H9 (cell line): ENCODE data around the gene SDK1. TPM values are rescaled to one million over a fixed set of nuclear protein-coding genes. Genes with fewer than 3 reads are reported as not detected.
"Not testable (repeated sequence)": the region's sequence is repeated elsewhere in the genome, so short reads cannot be mapped to it uniquely, and the experiment has no call there.

Source experiments
- DNase-seq: peaks from one replicate; pipeline ENCODE4 v3.0.0-alpha.2; 2017
- H2AFZ ChIP-seq: one replicate; pipeline ENCODE4 v1.6.1; 2013; ENCODE audit warnings: mild to moderate bottlenecking, low read length, control low read depth, moderate library complexity
- H2AK5ac ChIP-seq: 2 replicates; pipeline ENCODE4 v1.6.1; 2013; ENCODE audit warnings: low read length, control low read depth, mixed read lengths; ENCODE audit not compliant: insufficient read length
- H2BK120ac ChIP-seq: one replicate; pipeline ENCODE4 v1.6.1; 2013; ENCODE audit warnings: low read depth, mild to moderate bottlenecking, low read length, control low read depth, inconsistent platforms; ENCODE audit not compliant: poor library complexity, severe bottlenecking
- H2BK12ac ChIP-seq: 2 replicates; pipeline ENCODE4 v1.6.1; 2013; ENCODE audit warnings: low read length, control low read depth, mixed read lengths, low read depth; ENCODE audit not compliant: insufficient read length
- H2BK15ac ChIP-seq: 2 replicates; pipeline ENCODE4 v1.6.1; 2013; ENCODE audit warnings: low read depth, low read length, control low read depth
- H2BK20ac ChIP-seq: one replicate; pipeline ENCODE4 v1.6.1; 2013; ENCODE audit warnings: low read depth, mild to moderate bottlenecking, low read length, control low read depth, inconsistent platforms; ENCODE audit not compliant: poor library complexity, severe bottlenecking
- H2BK5ac ChIP-seq: 2 replicates; pipeline ENCODE4 v1.6.1; 2013; ENCODE audit warnings: low read length, control low read depth, mixed read lengths; ENCODE audit not compliant: insufficient read length
- H3K14ac ChIP-seq: 2 replicates; pipeline ENCODE4 v1.6.1; 2013; ENCODE audit warnings: low read length, control low read depth; ENCODE audit not compliant: insufficient read depth
- H3K18ac ChIP-seq: 2 replicates; pipeline ENCODE4 v1.6.1; 2013; ENCODE audit warnings: low read depth, mild to moderate bottlenecking, mixed read lengths, low read length, control low read depth; ENCODE audit not compliant: insufficient read length
- H3K23ac ChIP-seq: 2 replicates; pipeline ENCODE4 v1.6.1; 2013; ENCODE audit warnings: low read length, control low read depth, mixed read lengths, low read depth; ENCODE audit not compliant: insufficient read length
- H3K23me2 ChIP-seq: 2 replicates; pipeline ENCODE4 v1.6.1; 2013; ENCODE audit warnings: low read depth, mild to moderate bottlenecking, mixed read lengths, low read length, control low read depth; ENCODE audit not compliant: insufficient read length, poor library complexity, severe bottlenecking
- H3K27ac ChIP-seq: 2 replicates; pipeline ENCODE4 v1.5.1; 2013; ENCODE audit warnings: low read length, control low read depth, mixed read lengths, low read depth; ENCODE audit not compliant: insufficient read length
- H3K27me3 ChIP-seq: 2 replicates; pipeline ENCODE4 v1.6.1; 2013; ENCODE audit warnings: low read length, control low read depth, inconsistent platforms; ENCODE audit not compliant: insufficient read depth
- H3K4ac ChIP-seq: 2 replicates; pipeline ENCODE4 v1.6.1; 2013; ENCODE audit warnings: low read depth, mild to moderate bottlenecking, control low read depth, inconsistent platforms, low read length, moderate library complexity
- H3K4me1 ChIP-seq: 2 replicates; pipeline ENCODE4 v1.6.1; 2013; ENCODE audit warnings: low read length, control low read depth, inconsistent platforms; ENCODE audit not compliant: insufficient read depth
- H3K4me2 ChIP-seq: 2 replicates; pipeline ENCODE4 v1.6.1; 2013; ENCODE audit warnings: low read length, control low read depth, mixed read lengths; ENCODE audit not compliant: insufficient read length, insufficient read depth
- H3K56ac ChIP-seq: 2 replicates; pipeline ENCODE4 v1.6.1; 2013; ENCODE audit warnings: low read depth, mild to moderate bottlenecking, mixed read lengths, low read length, control low read depth; ENCODE audit not compliant: insufficient read length
- H3K79me1 ChIP-seq: 2 replicates; pipeline ENCODE4 v1.6.1; 2013; ENCODE audit warnings: low read depth, mild to moderate bottlenecking, moderate library complexity, low read length, control low read depth, inconsistent platforms; ENCODE audit not compliant: insufficient read depth, poor library complexity, severe bottlenecking
- H3K79me2 ChIP-seq: 2 replicates; pipeline ENCODE4 v1.6.1; 2013; ENCODE audit warnings: low read length, control low read depth, inconsistent platforms; ENCODE audit not compliant: insufficient read depth
- H3K9ac ChIP-seq: 2 replicates; pipeline ENCODE4 v1.6.1; 2013; ENCODE audit warnings: low read length, control low read depth, mixed read lengths; ENCODE audit not compliant: insufficient read length; ENCODE audit errors: extremely low read depth
- H3K9me3 ChIP-seq: one replicate; pipeline ENCODE4 v1.6.1; 2013; ENCODE audit warnings: low read depth, low read length, inconsistent platforms; ENCODE audit not compliant: control insufficient read depth
- H3T11ph ChIP-seq: one replicate; pipeline ENCODE4 v1.6.1; 2013; ENCODE audit warnings: mild to moderate bottlenecking, low read length, control low read depth, inconsistent platforms
- H4K20me1 ChIP-seq: one replicate; pipeline ENCODE4 v1.6.1; 2013; ENCODE audit not compliant: control insufficient read depth, insufficient read length, insufficient read depth
- H4K5ac ChIP-seq: 2 replicates; pipeline ENCODE4 v1.6.1; 2013; ENCODE audit warnings: low read depth, mild to moderate bottlenecking, mixed read lengths, low read length, control low read depth; ENCODE audit not compliant: insufficient read length
- H4K8ac ChIP-seq: replicated peaks from 2 replicates; pipeline ENCODE4 v1.6.1; 2013; ENCODE audit warnings: low read length, control low read depth, mixed read lengths, low read depth; ENCODE audit not compliant: insufficient read length
- H4K91ac ChIP-seq: 2 replicates; pipeline ENCODE4 v1.6.1; 2013; ENCODE audit warnings: low read depth, mild to moderate bottlenecking, moderate library complexity, mixed read lengths, low read length, control low read depth; ENCODE audit not compliant: insufficient read length
- H3K27ac Mint-ChIP-seq, 3 experiments: 2 replicates in 2 of 3; 3 replicates in 1 of 3; pipeline ENCODE4 v1.8.0; 2020 to 2021; ENCODE audit warnings: mixed read lengths in 3 of 3, mild to moderate bottlenecking in 1 of 3, moderate library complexity in 1 of 3
- H3K27me3 Mint-ChIP-seq: 2 replicates; pipeline ENCODE4 v1.8.0; 2021; ENCODE audit warnings: low read depth, mild to moderate bottlenecking, moderate library complexity, mixed read lengths
- H3K36me3 Mint-ChIP-seq, 3 experiments: 2 replicates in 2 of 3; 3 replicates in 1 of 3; pipeline ENCODE4 v1.8.0; 2020 to 2021; ENCODE audit warnings: low read depth in 3 of 3, mixed read lengths in 3 of 3; ENCODE audit not compliant: insufficient read depth in 1 of 3
- H3K4me1 Mint-ChIP-seq, 2 experiments: 2 replicates each; pipeline ENCODE4 v1.8.0; 2020; ENCODE audit warnings: mixed read lengths in 2 of 2
- H3K4me3 Mint-ChIP-seq, 2 experiments: 2 replicates in 1 of 2; 3 replicates in 1 of 2; pipeline ENCODE4 v1.8.0; 2020 to 2021; ENCODE audit warnings: mild to moderate bottlenecking in 2 of 2, mixed read lengths in 2 of 2, moderate library complexity in 1 of 2
- H3K9me3 Mint-ChIP-seq, 2 experiments: 2 replicates in 1 of 2; 3 replicates in 1 of 2; pipeline ENCODE4 v1.8.0; 2020; ENCODE audit warnings: mild to moderate bottlenecking in 2 of 2, mixed read lengths in 2 of 2, moderate library complexity in 1 of 2
- CTCF ChIP-seq: fragments of 200-600 bp; sonication (generic); conservative IDR thresholded peaks from 3 replicates; pipeline ENCODE4 v1.8.0; 2021; ENCODE audit warnings: antibody characterized with exemption, mild to moderate bottlenecking
- WGBS: extraction: QIAGEN DNeasy Blood & Tissue Kit; methylation state at CpG from one replicate; pipeline ENCODE4 v1.1.7; 2013; ENCODE audit warnings: missing lambda C conversion rate, low lambda C conversion rate, mixed read lengths; ENCODE audit not compliant: insufficient read length; ENCODE audit errors: extremely low coverage; 5-methylcytosine and 5-hydroxymethylcytosine counted together
- total RNA-seq: library from RNA; stranded (reverse); gene quantifications from 2 replicates; pipeline ENCODE4 v1.2.1, GENCODE V29; 2021

The SDK1 gene
- total RNA-seq, 1 experiment from 2014 or later: 8.7 TPM

GRCh38 chr7:3961857-3962503 is 660.9 kb downstream of the SDK1 start:
- H3K4me1 Mint-ChIP-seq: no peaks in the 10 kb centered on the region
- H3K14ac ChIP-seq: no peak overlapping the region
- no peaks in the 10 kb centered on the region for H3K9me3 Mint-ChIP-seq
- no peak overlapping the region for H3K18ac ChIP-seq
- H3K9ac ChIP-seq: no peak overlapping the region
- no peak overlapping the region for H3K4ac ChIP-seq
- no peaks in the 10 kb centered on the region for H4K20me1 ChIP-seq
- H3K56ac ChIP-seq: no peak overlapping the region
- no peak overlapping the region for H2BK20ac ChIP-seq
- H3K4me2 ChIP-seq: no peak overlapping the region
- WGBS: no CpG with 5 or more reads among the region's 14 CpGs
- no peak for TF ChIP-seq CTCF
- H2BK120ac ChIP-seq: no peak overlapping the region
- DNase-seq: no peak
- H3K27ac ChIP-seq: no peak overlapping the region
- H2BK5ac ChIP-seq: no peak overlapping the region
- no peak overlapping the region for H2BK12ac ChIP-seq
- H2AFZ ChIP-seq: no peak overlapping the region
- H3K4me3 Mint-ChIP-seq: no peak overlapping the region
- no peaks in the 10 kb centered on the region for H3K23me2 ChIP-seq
- no peaks in the 10 kb centered on the region for H3K9me3 ChIP-seq
- no peak overlapping the region for H3T11ph ChIP-seq
- H4K91ac ChIP-seq: no peak overlapping the region
- H3K36me3 Mint-ChIP-seq: no peaks in the 10 kb centered on the region; a peak in 2 of 7 replicates
- H3K4me1 ChIP-seq: no peaks in the 10 kb centered on the region
- no peaks in the 10 kb centered on the region for H3K27me3 Mint-ChIP-seq
- H4K5ac ChIP-seq: no peak overlapping the region
- no peaks in the 10 kb centered on the region for H3K79me1 ChIP-seq
- no peak overlapping the region for H3K23ac ChIP-seq
- H2BK15ac ChIP-seq: no peak overlapping the region
- H3K27ac Mint-ChIP-seq: peak overlapping the region in 1 of 3 experiments; percentile 44; a peak in 1 of 7 replicates
- H2AK5ac ChIP-seq: no peak overlapping the region
- no peak overlapping the region for H4K8ac ChIP-seq
- H3K27me3 ChIP-seq: no peaks in the 10 kb centered on the region
- H3K79me2 ChIP-seq: no peaks in the 10 kb centered on the region

GRCh38 chr7:3963768-3964167 is 662.7 kb downstream of the SDK1 start:
- H3K23me2 ChIP-seq, H4K20me1 ChIP-seq, H2BK20ac ChIP-seq, H2BK5ac ChIP-seq, H3K9me3 Mint-ChIP-seq, H2AFZ ChIP-seq, H3K27me3 ChIP-seq, H3K27me3 Mint-ChIP-seq, H2BK120ac ChIP-seq, H3K4me1 ChIP-seq, H3K4me2 ChIP-seq, H3K56ac ChIP-seq, H3K79me1 ChIP-seq, H4K8ac ChIP-seq, DNase-seq, H3K36me3 Mint-ChIP-seq, H3K14ac ChIP-seq, H3T11ph ChIP-seq, H3K9ac ChIP-seq, H4K5ac ChIP-seq, H3K4ac ChIP-seq, H3K23ac ChIP-seq, H3K9me3 ChIP-seq, H2BK15ac ChIP-seq, H3K27ac ChIP-seq, H4K91ac ChIP-seq, H3K4me1 Mint-ChIP-seq, H2BK12ac ChIP-seq, H3K18ac ChIP-seq, H2AK5ac ChIP-seq, H3K4me3 Mint-ChIP-seq, H3K79me2 ChIP-seq, H3K27ac Mint-ChIP-seq: not testable (repeated sequence)
- no CpG with 5 or more reads among the region's 11 CpGs for WGBS
